GM12878 (cell line): ENCODE measurements around the gene TNIP1. TPM values are rescaled to one million over a fixed set of nuclear protein-coding genes. Genes with fewer than 3 reads are reported as not detected.

ENCODE experiments used
- CREB1 ChIP-seq: IDR thresholded peaks from 2 replicates; pipeline ENCODE4 v1.6.1; 2012; ENCODE audit warnings: low read depth, mild to moderate bottlenecking, inconsistent platforms
- JUND ChIP-seq: IDR thresholded peaks from 2 replicates; pipeline ENCODE4 v1.6.1; 2012; ENCODE audit warnings: low read depth, mild to moderate bottlenecking, low read length, improper control_type of control experiment, moderate library complexity
- KAT2A ChIP-seq: conservative IDR thresholded peaks from 2 replicates; pipeline ENCODE4 v1.6.1; 2011; ENCODE audit warnings: low read depth, low read length; ENCODE audit not compliant: control insufficient read depth
- NFYB ChIP-seq: IDR thresholded peaks from 2 replicates; pipeline ENCODE4 v1.6.1; 2011; ENCODE audit warnings: low read depth, mild to moderate bottlenecking, low read length, improper control_type of control experiment, moderate library complexity; ENCODE audit not compliant: insufficient read depth
- NR2C2 ChIP-seq: IDR thresholded peaks from 2 replicates; pipeline ENCODE4 v1.6.1; 2011; ENCODE audit warnings: borderline replicate concordance, low read depth; ENCODE audit not compliant: control insufficient read depth, insufficient read length
- RELA ChIP-seq: fragments of 450-650 bp; IDR thresholded peaks from 2 replicates; pipeline ENCODE4 v1.8.0; 2014; ENCODE audit warnings: borderline replicate concordance; ENCODE audit not compliant: partially characterized antibody
- RUNX3 ChIP-seq: IDR thresholded peaks from 2 replicates; pipeline ENCODE4 v1.6.1; 2012; ENCODE audit warnings: low read length, inconsistent platforms
- SIN3A ChIP-seq: IDR thresholded peaks from 2 replicates; pipeline ENCODE4 v1.6.1; 2012; ENCODE audit warnings: low read depth, low read length, improper control_type of control experiment
- SMAD1 ChIP-seq: fragments of 450-650 bp; IDR thresholded peaks from 2 replicates; pipeline ENCODE4 v1.6.1; 2018; ENCODE audit warnings: mild to moderate bottlenecking, low read depth; ENCODE audit not compliant: partially characterized antibody
- SREBF2 ChIP-seq: IDR thresholded peaks from 2 replicates; pipeline ENCODE4 v1.6.1; 2012; ENCODE audit warnings: mild to moderate bottlenecking, low read length
- STAT1 ChIP-seq: fragments of 450-650 bp; conservative IDR thresholded peaks from 2 replicates; pipeline ENCODE4 v1.6.1; 2014; ENCODE audit warnings: antibody characterized with exemption, mild to moderate bottlenecking
- TCF12 ChIP-seq: IDR thresholded peaks from 2 replicates; pipeline ENCODE4 v1.6.1; 2011; ENCODE audit warnings: low read depth, mild to moderate bottlenecking, low read length
- YBX1 ChIP-seq: fragments of 450-650 bp; IDR thresholded peaks from 2 replicates; pipeline ENCODE4 v1.6.1; 2016; ENCODE audit warnings: antibody characterized with exemption
- ZNF274 ChIP-seq: IDR thresholded peaks from one replicate; pipeline ENCODE4 v1.8.0; 2011; ENCODE audit not compliant: insufficient read length, insufficient read depth
- ZSCAN29 ChIP-seq: fragments of 450-650 bp; IDR thresholded peaks from 2 replicates; pipeline ENCODE4 v1.6.1; 2017; ENCODE audit warnings: mild to moderate bottlenecking, moderate library complexity
- polyA plus RNA-seq, 11 experiments: library from polyadenylated mRNA; depleted of rRNA in 4 of 11; unstranded in 6 of 11; stranded (reverse) in 5 of 11; fragments of >200 nt; fragmentation: Nextera tagmentation in 4 of 11; fragmentation: Illumina TruSeq in 1 of 11; extraction: Ambion mirVana in 4 of 11; extraction: Trizol in 1 of 11; gene quantifications; 1 replicate in 1 of 11; 2 replicates in 10 of 11; pipeline versions ENCODE4 v1.2.1 to v1.2.3, GENCODE V29; 2011 to 2016; ENCODE audit warnings: inconsistent platforms in 2 of 11, missing spikeins in 2 of 11, low read depth in 1 of 11
- total RNA-seq, 4 experiments: library from RNA; depleted of rRNA in 3 of 4; stranded (reverse); fragments of >200 nt in 3 of 4; fragmentation: Illumina TruSeq in 1 of 4; extraction: Trizol in 1 of 4; gene quantifications; 2 replicates each; pipeline versions ENCODE4 v1.2.1 to v1.2.3, GENCODE V29; 2013 to 2021
- TF ChIP-seq, protein P1 (sequence below): fragments of 450-650 bp; formaldehyde crosslinking; IDR thresholded peaks from 2 replicates; pipeline ENCODE4 v1.4.0; 2020; ENCODE audit warnings: mild to moderate bottlenecking, moderate library complexity
- TF ChIP-seq, protein P2 (sequence below), 3 experiments: IDR thresholded peaks in 2 of 3; conservative IDR thresholded peaks in 1 of 3; 2 replicates each; pipeline ENCODE4 v1.5.1; 2011; ENCODE audit warnings: low read depth in 3 of 3, low read length in 3 of 3, mild to moderate bottlenecking in 3 of 3, control low read depth in 2 of 3, moderate library complexity in 2 of 3, inconsistent platforms in 1 of 3, mixed read lengths in 1 of 3; ENCODE audit not compliant: control insufficient read depth in 2 of 3, insufficient read depth in 1 of 3; ENCODE audit errors: extremely low read depth in 1 of 3
- TF ChIP-seq, protein P3 (sequence below): fragments of 450-650 bp; IDR thresholded peaks from 2 replicates; pipeline ENCODE4 v1.6.1; 2018; ENCODE audit warnings: borderline replicate concordance, mild to moderate bottlenecking; ENCODE audit not compliant: partially characterized antibody
- TF ChIP-seq, protein P4 (sequence below): fragments of 450-650 bp; IDR thresholded peaks from 2 replicates; pipeline ENCODE4 v1.6.1; 2017; ENCODE audit warnings: mild to moderate bottlenecking, moderate library complexity

TNIP1 gene
- total and polyA plus RNA-seq, 10 of the 15 experiments (the other 5 are each of a cell fraction or from before 2014, with no cell fraction given) = 4.4 to 279 (median 150) TPM

DNA sequence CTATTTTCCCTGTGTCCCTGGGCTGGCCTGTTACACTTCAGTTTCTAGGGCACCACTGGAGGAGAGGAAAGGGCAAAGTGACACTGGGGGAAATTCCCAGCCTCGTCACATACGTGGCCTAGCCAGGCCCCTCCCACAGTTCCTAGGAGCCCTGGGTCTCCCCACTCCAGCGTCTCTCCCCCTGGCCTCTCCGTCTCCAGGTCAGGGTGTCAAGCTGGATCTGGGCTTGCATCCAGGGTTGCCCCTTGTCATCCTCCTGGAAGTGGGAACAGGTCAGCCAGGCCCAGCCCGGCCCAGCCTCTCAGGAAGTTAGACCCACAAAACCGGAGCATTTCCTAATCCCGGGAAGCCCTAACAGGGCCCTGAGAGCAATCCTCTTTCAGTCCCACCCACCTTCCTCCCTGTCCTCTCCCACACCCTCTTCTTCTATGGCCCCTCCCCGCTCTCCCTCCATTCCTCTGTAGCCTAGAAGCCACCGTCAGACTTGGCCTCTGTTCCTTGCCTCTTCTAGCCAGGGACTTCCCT lies 4.7 kb upstream of the TNIP1 start (continued):
- TF ChIP-seq RUNX3 = no peak
- TF ChIP-seq SIN3A = no peak
- no peak for TF ChIP-seq NR2C2
- TF ChIP-seq KAT2A = no peak
- no peak for TF ChIP-seq STAT1
- no peak for TF ChIP-seq YBX1
- no peak for TF ChIP-seq TCF12
- TF ChIP-seq, protein P1, sequence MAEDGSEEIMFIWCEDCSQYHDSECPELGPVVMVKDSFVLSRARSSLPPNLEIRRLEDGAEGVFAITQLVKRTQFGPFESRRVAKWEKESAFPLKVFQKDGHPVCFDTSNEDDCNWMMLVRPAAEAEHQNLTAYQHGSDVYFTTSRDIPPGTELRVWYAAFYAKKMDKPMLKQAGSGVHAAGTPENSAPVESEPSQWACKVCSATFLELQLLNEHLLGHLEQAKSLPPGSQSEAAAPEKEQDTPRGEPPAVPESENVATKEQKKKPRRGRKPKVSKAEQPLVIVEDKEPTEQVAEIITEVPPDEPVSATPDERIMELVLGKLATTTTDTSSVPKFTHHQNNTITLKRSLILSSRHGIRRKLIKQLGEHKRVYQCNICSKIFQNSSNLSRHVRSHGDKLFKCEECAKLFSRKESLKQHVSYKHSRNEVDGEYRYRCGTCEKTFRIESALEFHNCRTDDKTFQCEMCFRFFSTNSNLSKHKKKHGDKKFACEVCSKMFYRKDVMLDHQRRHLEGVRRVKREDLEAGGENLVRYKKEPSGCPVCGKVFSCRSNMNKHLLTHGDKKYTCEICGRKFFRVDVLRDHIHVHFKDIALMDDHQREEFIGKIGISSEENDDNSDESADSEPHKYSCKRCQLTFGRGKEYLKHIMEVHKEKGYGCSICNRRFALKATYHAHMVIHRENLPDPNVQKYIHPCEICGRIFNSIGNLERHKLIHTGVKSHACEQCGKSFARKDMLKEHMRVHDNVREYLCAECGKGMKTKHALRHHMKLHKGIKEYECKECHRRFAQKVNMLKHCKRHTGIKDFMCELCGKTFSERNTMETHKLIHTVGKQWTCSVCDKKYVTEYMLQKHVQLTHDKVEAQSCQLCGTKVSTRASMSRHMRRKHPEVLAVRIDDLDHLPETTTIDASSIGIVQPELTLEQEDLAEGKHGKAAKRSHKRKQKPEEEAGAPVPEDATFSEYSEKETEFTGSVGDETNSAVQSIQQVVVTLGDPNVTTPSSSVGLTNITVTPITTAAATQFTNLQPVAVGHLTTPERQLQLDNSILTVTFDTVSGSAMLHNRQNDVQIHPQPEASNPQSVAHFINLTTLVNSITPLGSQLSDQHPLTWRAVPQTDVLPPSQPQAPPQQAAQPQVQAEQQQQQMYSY (CRISPR knock-in tag) = no peak
- TF ChIP-seq SMAD1 = peak; percentile 17
- no peak for TF ChIP-seq SREBF2
- TF ChIP-seq JUND = no peak
- TF ChIP-seq, protein P2, sequence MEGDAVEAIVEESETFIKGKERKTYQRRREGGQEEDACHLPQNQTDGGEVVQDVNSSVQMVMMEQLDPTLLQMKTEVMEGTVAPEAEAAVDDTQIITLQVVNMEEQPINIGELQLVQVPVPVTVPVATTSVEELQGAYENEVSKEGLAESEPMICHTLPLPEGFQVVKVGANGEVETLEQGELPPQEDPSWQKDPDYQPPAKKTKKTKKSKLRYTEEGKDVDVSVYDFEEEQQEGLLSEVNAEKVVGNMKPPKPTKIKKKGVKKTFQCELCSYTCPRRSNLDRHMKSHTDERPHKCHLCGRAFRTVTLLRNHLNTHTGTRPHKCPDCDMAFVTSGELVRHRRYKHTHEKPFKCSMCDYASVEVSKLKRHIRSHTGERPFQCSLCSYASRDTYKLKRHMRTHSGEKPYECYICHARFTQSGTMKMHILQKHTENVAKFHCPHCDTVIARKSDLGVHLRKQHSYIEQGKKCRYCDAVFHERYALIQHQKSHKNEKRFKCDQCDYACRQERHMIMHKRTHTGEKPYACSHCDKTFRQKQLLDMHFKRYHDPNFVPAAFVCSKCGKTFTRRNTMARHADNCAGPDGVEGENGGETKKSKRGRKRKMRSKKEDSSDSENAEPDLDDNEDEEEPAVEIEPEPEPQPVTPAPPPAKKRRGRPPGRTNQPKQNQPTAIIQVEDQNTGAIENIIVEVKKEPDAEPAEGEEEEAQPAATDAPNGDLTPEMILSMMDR (IDR thresholded peaks at IDR 0.05 in 2 of 3, conservative IDR thresholded peaks at IDR 0.05 in 1 of 3; ENCODE audit: control insufficient read depth in 2 of 3, extremely low read depth in 1 of 3, insufficient read depth in 1 of 3, low read depth in 3 of 3, low read length in 3 of 3) = no peak
- peak; percentile 51 for TF ChIP-seq RELA
- TF ChIP-seq ZNF274 = no peak
- TF ChIP-seq, protein P3, sequence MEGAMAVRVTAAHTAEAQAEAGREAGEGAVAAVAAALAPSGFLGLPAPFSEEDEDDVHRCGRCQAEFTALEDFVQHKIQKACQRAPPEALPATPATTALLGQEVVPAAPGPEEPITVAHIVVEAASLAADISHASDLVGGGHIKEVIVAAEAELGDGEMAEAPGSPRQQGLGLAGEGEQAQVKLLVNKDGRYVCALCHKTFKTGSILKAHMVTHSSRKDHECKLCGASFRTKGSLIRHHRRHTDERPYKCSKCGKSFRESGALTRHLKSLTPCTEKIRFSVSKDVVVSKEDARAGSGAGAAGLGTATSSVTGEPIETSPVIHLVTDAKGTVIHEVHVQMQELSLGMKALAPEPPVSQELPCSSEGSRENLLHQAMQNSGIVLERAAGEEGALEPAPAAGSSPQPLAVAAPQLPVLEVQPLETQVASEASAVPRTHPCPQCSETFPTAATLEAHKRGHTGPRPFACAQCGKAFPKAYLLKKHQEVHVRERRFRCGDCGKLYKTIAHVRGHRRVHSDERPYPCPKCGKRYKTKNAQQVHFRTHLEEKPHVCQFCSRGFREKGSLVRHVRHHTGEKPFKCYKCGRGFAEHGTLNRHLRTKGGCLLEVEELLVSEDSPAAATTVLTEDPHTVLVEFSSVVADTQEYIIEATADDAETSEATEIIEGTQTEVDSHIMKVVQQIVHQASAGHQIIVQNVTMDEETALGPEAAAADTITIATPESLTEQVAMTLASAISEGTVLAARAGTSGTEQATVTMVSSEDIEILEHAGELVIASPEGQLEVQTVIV = no peak
- no peak for TF ChIP-seq CREB1
- TF ChIP-seq NFYB = no peak
- TF ChIP-seq, protein P4, sequence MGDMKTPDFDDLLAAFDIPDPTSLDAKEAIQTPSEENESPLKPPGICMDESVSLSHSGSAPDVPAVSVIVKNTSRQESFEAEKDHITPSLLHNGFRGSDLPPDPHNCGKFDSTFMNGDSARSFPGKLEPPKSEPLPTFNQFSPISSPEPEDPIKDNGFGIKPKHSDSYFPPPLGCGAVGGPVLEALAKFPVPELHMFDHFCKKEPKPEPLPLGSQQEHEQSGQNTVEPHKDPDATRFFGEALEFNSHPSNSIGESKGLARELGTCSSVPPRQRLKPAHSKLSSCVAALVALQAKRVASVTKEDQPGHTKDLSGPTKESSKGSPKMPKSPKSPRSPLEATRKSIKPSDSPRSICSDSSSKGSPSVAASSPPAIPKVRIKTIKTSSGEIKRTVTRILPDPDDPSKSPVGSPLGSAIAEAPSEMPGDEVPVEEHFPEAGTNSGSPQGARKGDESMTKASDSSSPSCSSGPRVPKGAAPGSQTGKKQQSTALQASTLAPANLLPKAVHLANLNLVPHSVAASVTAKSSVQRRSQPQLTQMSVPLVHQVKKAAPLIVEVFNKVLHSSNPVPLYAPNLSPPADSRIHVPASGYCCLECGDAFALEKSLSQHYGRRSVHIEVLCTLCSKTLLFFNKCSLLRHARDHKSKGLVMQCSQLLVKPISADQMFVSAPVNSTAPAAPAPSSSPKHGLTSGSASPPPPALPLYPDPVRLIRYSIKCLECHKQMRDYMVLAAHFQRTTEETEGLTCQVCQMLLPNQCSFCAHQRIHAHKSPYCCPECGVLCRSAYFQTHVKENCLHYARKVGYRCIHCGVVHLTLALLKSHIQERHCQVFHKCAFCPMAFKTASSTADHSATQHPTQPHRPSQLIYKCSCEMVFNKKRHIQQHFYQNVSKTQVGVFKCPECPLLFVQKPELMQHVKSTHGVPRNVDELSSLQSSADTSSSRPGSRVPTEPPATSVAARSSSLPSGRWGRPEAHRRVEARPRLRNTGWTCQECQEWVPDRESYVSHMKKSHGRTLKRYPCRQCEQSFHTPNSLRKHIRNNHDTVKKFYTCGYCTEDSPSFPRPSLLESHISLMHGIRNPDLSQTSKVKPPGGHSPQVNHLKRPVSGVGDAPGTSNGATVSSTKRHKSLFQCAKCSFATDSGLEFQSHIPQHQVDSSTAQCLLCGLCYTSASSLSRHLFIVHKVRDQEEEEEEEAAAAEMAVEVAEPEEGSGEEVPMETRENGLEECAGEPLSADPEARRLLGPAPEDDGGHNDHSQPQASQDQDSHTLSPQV = no peak
- TF ChIP-seq ZSCAN29 = no peak
